Adrenal gland (tissue), 12 donors: ENCODE results near the gene SYT1. TPM values are rescaled to one million over a fixed set of nuclear protein-coding genes. Genes with fewer than 3 reads are reported as not detected.

ENCODE experiments used
- DNase-seq, 7 donors: peaks; one replicate each; pipeline ENCODE4 v3.0.0-alpha.2; 2019 to 2020
- H3K27ac ChIP-seq, 5 donors: fragments of 200-600 bp; sonication (generic) in 4 of 5; 1 replicate in 3 of 5; 2 replicates in 2 of 5; pipeline versions ENCODE4 v1.5.1 to v1.8.0; 2016 to 2020; ENCODE audit warnings: mild to moderate bottlenecking in 1 of 5
- H3K27me3 ChIP-seq: fragments of 200-600 bp; 2 replicates; pipeline ENCODE4 v1.8.0; 2021
- H3K36me3 ChIP-seq, 2 donors: fragments of 200-600 bp; replicated peaks in 1 of 2; 1 replicate in 1 of 2; 2 replicates in 1 of 2; pipeline versions ENCODE4 v1.5.1 to v1.8.0; 2018 to 2022
- H3K4me1 ChIP-seq, 2 donors: fragments of 200-600 bp; replicated peaks in 1 of 2; 1 replicate in 1 of 2; 2 replicates in 1 of 2; pipeline versions ENCODE4 v1.5.1 to v1.8.0; 2018 to 2021
- H3K4me3 ChIP-seq, 4 donors: fragments of 200-600 bp; sonication (generic) in 3 of 4; one replicate each; pipeline ENCODE4 v1.5.1; 2016 to 2018
- H3K9me3 ChIP-seq, 3 donors: fragments of 200-600 bp; sonication (generic) in 1 of 3; replicated peaks in 1 of 3; 1 replicate in 2 of 3; 2 replicates in 1 of 3; pipeline versions ENCODE4 v1.5.1 to v1.8.0; 2016 to 2021
- CTCF ChIP-seq, 6 experiments: fragments of 450-650 bp in 4 of 6; fragments of 200-600 bp in 2 of 6; sonication (generic) in 1 of 6; IDR thresholded peaks; 1 replicate in 5 of 6; 2 replicates in 1 of 6; pipeline versions ENCODE4 v1.5.1 to v1.8.0; 2016 to 2021; ENCODE audit warnings: antibody characterized with exemption in 6 of 6, mild to moderate bottlenecking in 2 of 6, moderate library complexity in 1 of 6
- POLR2A ChIP-seq, 2 donors: fragments of 450-650 bp; IDR thresholded peaks; one replicate each; pipeline ENCODE4 v1.6.1; 2017; ENCODE audit warnings: antibody characterized with exemption in 2 of 2, mild to moderate bottlenecking in 2 of 2, moderate library complexity in 1 of 2
- WGBS, 4 donors: extraction: QIAGEN DNeasy Blood & Tissue Kit in 2 of 4; methylation state at CpG; one replicate each; pipeline versions ENCODE4 v1.1.5 to v1.1.7; 2013 to 2017; 5-methylcytosine and 5-hydroxymethylcytosine counted together
- intact Hi-C, 2 donors: fragments of 100-400 bp; cut with DNase I; formaldehyde crosslinking; loops; one replicate each; pipeline versions ENCODE4 v1.14.1 to v1.15.0; 2022 to 2023
- polyA plus RNA-seq, 3 donors: library from polyadenylated mRNA; stranded (reverse); fragments of 200-250 nt in 2 of 3; fragments of 350-450 nt in 1 of 3; fragmentation: Illumina TruSeq in 1 of 3; extraction: RNeasy Lipid Tissue Mini Kit (QIAGEN cat#74804) in 1 of 3; gene quantifications; one replicate each; pipeline ENCODE4 v1.2.3, GENCODE V29; 2013 to 2014
- total RNA-seq, 9 donors: library from RNA; depleted of rRNA in 4 of 9; stranded (reverse); fragments of >200 nt in 4 of 9; fragments of 120-200 nt in 1 of 9; fragmentation: NEBNext Ultra II Directional in 1 of 9; extraction: Animal tissue kit (Norgen Biotek cat#: 25700) in 1 of 9; gene quantifications; one replicate each; pipeline versions ENCODE4 v1.1.0 to v1.2.4, GENCODE V29; 2013 to 2023
- donor health status: healthy with polysubstance abuse.
- donor health status: Bipolar disorder and iron deficiency.
- donor health status: DM: yes; HTN: yes; CAD: no.
- donor health status: DM: no; HTN: no; CAD: no.
- donor health status: DM: no; HTN: no; CAD: no.
- donor health status: DM: yes; HTN: yes; CAD: no.

The SYT1 gene
- total and polyA plus RNA-seq, 12 donors, result 0.42 to 22.3 (median 4.6) TPM

- WGBS, 4 donors, result 91 to 100% (median 97%) methylated on average over 1 of the region's 1 CpG
- Histone ChIP-seq H3K9me3 (no peaks in the 10 kb centered on the region), H3K27me3 (no peaks in the 10 kb centered on the region), H3K4me1 (peaks cover 0 to 6% of the 10 kb centered on the region in 2 donors), H3K27ac (no peak overlapping the region), H3K4me3 (no peak overlapping the region), H3K36me3 (no peaks in the 10 kb centered on the region)
- no peak for DNase-seq
- intact Hi-C loops, result no loop called here
- TF ChIP-seq CTCF (IDR thresholded peaks at IDR 0.05) (no peak), POLR2A (IDR thresholded peaks at IDR 0.05) (no peak)
These were observed 570.0 kb downstream of the SYT1 start for GRCh38 chr12:79434561-79434960.

- 83 to 100% (median 94%) methylated on average over 1 of the region's 1 CpG for WGBS, 4 donors
- no peak for TF ChIP-seq CTCF (IDR thresholded peaks at IDR 0.05)
- no peak for TF ChIP-seq POLR2A (IDR thresholded peaks at IDR 0.05)
- intact Hi-C loops, result no loop called here
- Histone ChIP-seq H3K36me3 (no peaks in the 10 kb centered on the region), H3K4me3 (no peak overlapping the region), H3K27me3 (no peaks in the 10 kb centered on the region), H3K4me1 (peaks cover 0 to 6% of the 10 kb centered on the region in 2 donors), H3K9me3 (no peaks in the 10 kb centered on the region), H3K27ac (no peak overlapping the region)
- DNase-seq, result no peak
These were observed 571.2 kb downstream of the SYT1 start for GRCh38 chr12:79435742-79436141.

GRCh38 chr12:79438480-79439174, 574.1 kb downstream of the SYT1 start:
- 83 to 91% (median 90%) methylated on average over 3 of the region's 3 CpGs for WGBS, 4 donors
- intact Hi-C loops, result no loop called here
- peaks cover 4 to 6% of the 10 kb centered on the region in 2 donors for H3K4me1 ChIP-seq
- H3K9me3 ChIP-seq, result no peaks in the 10 kb centered on the region
- no peaks in the 10 kb centered on the region for H3K27me3 ChIP-seq
- no peaks in the 10 kb centered on the region for H3K36me3 ChIP-seq
- TF ChIP-seq POLR2A (IDR thresholded peaks at IDR 0.05), result no peak
- no peak for TF ChIP-seq CTCF (IDR thresholded peaks at IDR 0.05)
- no peak overlapping the region for H3K4me3 ChIP-seq
- no peak for DNase-seq
- H3K27ac ChIP-seq, result no peak overlapping the region

GRCh38 chr12:79439175-79439825, 574.7 kb downstream of the SYT1 start:
- Histone ChIP-seq H3K27ac (no peak overlapping the region), H3K4me3 (no peak overlapping the region), H3K9me3 (no peaks in the 10 kb centered on the region), H3K36me3 (no peaks in the 10 kb centered on the region), H3K4me1 (peaks cover 4 to 10% of the 10 kb centered on the region in 2 donors), H3K27me3 (no peaks in the 10 kb centered on the region)
- intact Hi-C loops, result no loop called here
- 90 to 95% (median 91%) methylated on average over 3 of the region's 3 CpGs for WGBS, 4 donors
- no peak for TF ChIP-seq CTCF (IDR thresholded peaks at IDR 0.05)
- no peak for TF ChIP-seq POLR2A (IDR thresholded peaks at IDR 0.05)
- no peak for DNase-seq
